ENCODE measurements around the gene LRP5. TPM values are rescaled to one million over a fixed set of nuclear protein-coding genes. Genes with fewer than 3 reads are reported as not detected.
A peak's percentile ranks its signal among the peaks of the same experiment; 100 is the strongest.

LRP5 gene
- total and polyA plus RNA-seq, 5 donors from 2014 or later = 0.22 to 1.3 (median 0.79) TPM; not detected in 1

GRCh38 chr11:68365943-68366435, 53.6 kb downstream of the LRP5 start:
- H3K27ac Mint-ChIP-seq = peak overlapping the region in 2 of 3 donors; percentile 5 to 54
- peaks cover 11% of the 10 kb centered on the region for H3K36me3 Mint-ChIP-seq
- H3K27ac ChIP-seq (ENCODE audit: insufficient read depth, low read length, poor library complexity, severe bottlenecking) = no peak overlapping the region
- no peak for DNase-seq
- ATAC-seq (ENCODE audit: low read depth in 2 of 2) = no peak
- H3K4me3 ChIP-seq (ENCODE audit: low read depth, low read length) = no peak overlapping the region
- H3K27me3 ChIP-seq (ENCODE audit: control insufficient read depth, insufficient read depth, low read length) = no peaks in the 10 kb centered on the region
- H3K4me1 ChIP-seq (ENCODE audit: control insufficient read depth, insufficient read depth, low read length, poor library complexity, severe bottlenecking) = no peaks in the 10 kb centered on the region
- H3K9me3 Mint-ChIP-seq = no peaks in the 10 kb centered on the region
- H3K4me3 Mint-ChIP-seq = no peak overlapping the region
- H3K27me3 Mint-ChIP-seq = no peaks in the 10 kb centered on the region
- H3K9me3 ChIP-seq (ENCODE audit: control insufficient read depth in 2 of 2, low read length in 2 of 2) = no peaks in the 10 kb centered on the region
- H3K4me1 Mint-ChIP-seq = no peaks in the 10 kb centered on the region
- H3K36me3 ChIP-seq (ENCODE audit: control insufficient read depth, insufficient read depth, low read length) = no peaks in the 10 kb centered on the region

GRCh38 chr11:68367252-68367651, 54.9 kb downstream of the LRP5 start:
- H3K27me3 ChIP-seq (ENCODE audit: control insufficient read depth, insufficient read depth, low read length) = no peaks in the 10 kb centered on the region
- DNase-seq (no peak), ATAC-seq (ENCODE audit: low read depth in 2 of 2) (no peak)
- no peaks in the 10 kb centered on the region for H3K36me3 ChIP-seq (ENCODE audit: control insufficient read depth, insufficient read depth, low read length)
- Mint-ChIP-seq H3K36me3 (peaks cover 6% of the 10 kb centered on the region), H3K27ac (no peak overlapping the region), H3K9me3 (no peaks in the 10 kb centered on the region), H3K4me1 (no peaks in the 10 kb centered on the region), H3K4me3 (no peak overlapping the region), H3K27me3 (no peaks in the 10 kb centered on the region)
- no peaks in the 10 kb centered on the region for H3K4me1 ChIP-seq (ENCODE audit: control insufficient read depth, insufficient read depth, low read length, poor library complexity, severe bottlenecking)
- H3K9me3 ChIP-seq (ENCODE audit: control insufficient read depth in 2 of 2, low read length in 2 of 2) = no peaks in the 10 kb centered on the region
- H3K27ac ChIP-seq (ENCODE audit: insufficient read depth, low read length, poor library complexity, severe bottlenecking) = no peak overlapping the region
- no peak overlapping the region for H3K4me3 ChIP-seq (ENCODE audit: low read depth, low read length)

GRCh38 chr11:68369756-68370155, 57.4 kb downstream of the LRP5 start:
- Mint-ChIP-seq H3K4me1 (no peaks in the 10 kb centered on the region), H3K4me3 (no peak overlapping the region), H3K27me3 (no peaks in the 10 kb centered on the region), H3K36me3 (peaks cover 6% of the 10 kb centered on the region), H3K27ac (no peak overlapping the region), H3K9me3 (no peaks in the 10 kb centered on the region)
- Histone ChIP-seq H3K36me3 (ENCODE audit: control insufficient read depth, insufficient read depth, low read length) (no peaks in the 10 kb centered on the region), H3K4me3 (ENCODE audit: low read depth, low read length) (no peak overlapping the region), H3K9me3 (ENCODE audit: control insufficient read depth in 2 of 2, low read length in 2 of 2) (no peaks in the 10 kb centered on the region), H3K27me3 (ENCODE audit: control insufficient read depth, insufficient read depth, low read length) (no peaks in the 10 kb centered on the region), H3K4me1 (ENCODE audit: control insufficient read depth, insufficient read depth, low read length, poor library complexity, severe bottlenecking) (no peaks in the 10 kb centered on the region), H3K27ac (ENCODE audit: insufficient read depth, low read length, poor library complexity, severe bottlenecking) (no peak overlapping the region)
- ATAC-seq (ENCODE audit: low read depth in 2 of 2) = no peak
- no peak for DNase-seq

- ATAC-seq (ENCODE audit: low read depth in 2 of 2) (peak in 1 of 2 donors; percentile 31), DNase-seq (no peak)
- no peaks in the 10 kb centered on the region for H3K9me3 Mint-ChIP-seq
- Histone ChIP-seq H3K4me1 (ENCODE audit: control insufficient read depth, insufficient read depth, low read length, poor library complexity, severe bottlenecking) (no peaks in the 10 kb centered on the region), H3K4me3 (ENCODE audit: low read depth, low read length) (no peak overlapping the region), H3K36me3 (ENCODE audit: control insufficient read depth, insufficient read depth, low read length) (no peaks in the 10 kb centered on the region), H3K27me3 (ENCODE audit: control insufficient read depth, insufficient read depth, low read length) (no peaks in the 10 kb centered on the region), H3K9me3 (ENCODE audit: control insufficient read depth in 2 of 2, low read length in 2 of 2) (no peaks in the 10 kb centered on the region), H3K27ac (ENCODE audit: insufficient read depth, low read length, poor library complexity, severe bottlenecking) (no peak overlapping the region)
- no peak overlapping the region for H3K4me3 Mint-ChIP-seq
- no peaks in the 10 kb centered on the region for H3K4me1 Mint-ChIP-seq
- H3K36me3 Mint-ChIP-seq = peaks cover 6% of the 10 kb centered on the region
- H3K27me3 Mint-ChIP-seq = no peaks in the 10 kb centered on the region
- H3K27ac Mint-ChIP-seq = no peak overlapping the region
Measured at GRCh38 chr11:68370211-68371111, 58.1 kb downstream of the LRP5 start.

- Histone ChIP-seq H3K4me3 (ENCODE audit: low read depth, low read length) (no peak overlapping the region), H3K36me3 (ENCODE audit: control insufficient read depth, insufficient read depth, low read length) (no peaks in the 10 kb centered on the region), H3K27me3 (ENCODE audit: control insufficient read depth, insufficient read depth, low read length) (no peaks in the 10 kb centered on the region), H3K27ac (ENCODE audit: insufficient read depth, low read length, poor library complexity, severe bottlenecking) (no peak overlapping the region), H3K9me3 (ENCODE audit: control insufficient read depth in 2 of 2, low read length in 2 of 2) (no peaks in the 10 kb centered on the region), H3K4me1 (ENCODE audit: control insufficient read depth, insufficient read depth, low read length, poor library complexity, severe bottlenecking) (no peaks in the 10 kb centered on the region)
- Mint-ChIP-seq H3K27me3 (no peaks in the 10 kb centered on the region), H3K27ac (peak overlapping the region in 1 of 3 donors; percentile 38), H3K4me3 (no peak overlapping the region), H3K9me3 (no peaks in the 10 kb centered on the region), H3K4me1 (no peaks in the 10 kb centered on the region), H3K36me3 (peaks cover 6% of the 10 kb centered on the region)
- DNase-seq (no peak), ATAC-seq (ENCODE audit: low read depth in 2 of 2) (no peak)
Measured at GRCh38 chr11:68371171-68372041, 59.0 kb downstream of the LRP5 start.

- Mint-ChIP-seq H3K36me3 (peaks cover 6% of the 10 kb centered on the region), H3K4me3 (no peak overlapping the region), H3K27ac (no peak overlapping the region), H3K27me3 (no peaks in the 10 kb centered on the region), H3K4me1 (no peaks in the 10 kb centered on the region), H3K9me3 (no peaks in the 10 kb centered on the region)
- Histone ChIP-seq H3K27me3 (ENCODE audit: control insufficient read depth, insufficient read depth, low read length) (no peaks in the 10 kb centered on the region), H3K4me1 (ENCODE audit: control insufficient read depth, insufficient read depth, low read length, poor library complexity, severe bottlenecking) (no peaks in the 10 kb centered on the region), H3K27ac (ENCODE audit: insufficient read depth, low read length, poor library complexity, severe bottlenecking) (no peak overlapping the region), H3K36me3 (ENCODE audit: control insufficient read depth, insufficient read depth, low read length) (no peaks in the 10 kb centered on the region), H3K4me3 (ENCODE audit: low read depth, low read length) (no peak overlapping the region), H3K9me3 (ENCODE audit: control insufficient read depth in 2 of 2, low read length in 2 of 2) (no peaks in the 10 kb centered on the region)
- ATAC-seq (ENCODE audit: low read depth in 2 of 2) (no peak), DNase-seq (no peak)
Measured at GRCh38 chr11:68372114-68372513, 59.7 kb downstream of the LRP5 start.

- no peaks in the 10 kb centered on the region for H3K4me1 Mint-ChIP-seq
- Histone ChIP-seq H3K27ac (ENCODE audit: insufficient read depth, low read length, poor library complexity, severe bottlenecking) (no peak overlapping the region), H3K9me3 (ENCODE audit: control insufficient read depth in 2 of 2, low read length in 2 of 2) (no peaks in the 10 kb centered on the region), H3K4me3 (ENCODE audit: low read depth, low read length) (no peak overlapping the region), H3K36me3 (ENCODE audit: control insufficient read depth, insufficient read depth, low read length) (no peaks in the 10 kb centered on the region), H3K27me3 (ENCODE audit: control insufficient read depth, insufficient read depth, low read length) (no peaks in the 10 kb centered on the region), H3K4me1 (ENCODE audit: control insufficient read depth, insufficient read depth, low read length, poor library complexity, severe bottlenecking) (no peaks in the 10 kb centered on the region)
- H3K4me3 Mint-ChIP-seq = no peak overlapping the region
- no peaks in the 10 kb centered on the region for H3K9me3 Mint-ChIP-seq
- DNase-seq (no peak), ATAC-seq (ENCODE audit: low read depth in 2 of 2) (no peak)
- peaks cover 6% of the 10 kb centered on the region for H3K36me3 Mint-ChIP-seq
- H3K27ac Mint-ChIP-seq = no peak overlapping the region
- H3K27me3 Mint-ChIP-seq = no peaks in the 10 kb centered on the region
Measured at GRCh38 chr11:68372625-68373024, 60.2 kb downstream of the LRP5 start.
